Head of caudate nucleus (tissue), 42 donors: ENCODE measurements around the gene CFAP99.

Experiments
- DNase-seq, 42 donors: peaks; one replicate each; pipeline versions ENCODE4 v3.0.0 to v3.0.0-alpha.2; 2020 to 2021; ENCODE audit warnings: mixed read lengths in 7 of 42
- intact Hi-C: fragments of 100-400 bp; cut with DNase I; formaldehyde crosslinking; loops from one replicate; pipeline ENCODE4 v1.15.0; 2022

The CFAP99 gene

GRCh38 chr4:2389691-2390090, 29.1 kb upstream of the CFAP99 start:
- intact Hi-C loops: no loop called here
- no peak for DNase-seq

DNA sequence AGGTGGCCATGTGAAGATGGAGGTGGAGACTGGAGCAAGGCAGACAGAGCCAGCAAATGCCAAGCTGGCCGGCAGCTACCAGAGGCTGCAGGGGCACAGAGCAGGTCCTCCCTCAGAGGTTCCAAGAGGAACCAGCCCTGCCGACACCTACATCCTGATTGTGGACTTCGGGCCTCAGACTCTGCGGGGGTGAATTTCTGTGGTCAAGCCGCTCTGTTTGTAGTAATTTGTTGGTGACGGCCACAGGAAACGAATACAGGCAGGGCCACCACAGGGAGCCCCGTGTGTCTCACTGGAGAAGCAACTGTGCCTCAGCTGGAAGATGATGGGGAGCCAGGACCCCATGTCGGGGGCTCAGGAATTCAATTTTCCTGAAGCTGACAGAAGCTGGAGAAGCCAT, 28.6 kb upstream of the CFAP99 start:
- intact Hi-C loops: no loop called here
- DNase-seq: no peak

GRCh38 chr4:2390784-2391421, 27.9 kb upstream of the CFAP99 start:
- no peak for DNase-seq

GRCh38 chr4:2393353-2394270, 25.1 kb upstream of the CFAP99 start:
- DNase-seq: no peak

More at GRCh38 chr4:2390784-2391421, 27.9 kb upstream of the CFAP99 start:
- intact Hi-C loops: no loop called here

GRCh38 chr4:2394528-2394927, 24.2 kb upstream of the CFAP99 start:
- no peak for DNase-seq

More at GRCh38 chr4:2393353-2394270, 25.1 kb upstream of the CFAP99 start:
- intact Hi-C loops: no loop called here

DNA sequence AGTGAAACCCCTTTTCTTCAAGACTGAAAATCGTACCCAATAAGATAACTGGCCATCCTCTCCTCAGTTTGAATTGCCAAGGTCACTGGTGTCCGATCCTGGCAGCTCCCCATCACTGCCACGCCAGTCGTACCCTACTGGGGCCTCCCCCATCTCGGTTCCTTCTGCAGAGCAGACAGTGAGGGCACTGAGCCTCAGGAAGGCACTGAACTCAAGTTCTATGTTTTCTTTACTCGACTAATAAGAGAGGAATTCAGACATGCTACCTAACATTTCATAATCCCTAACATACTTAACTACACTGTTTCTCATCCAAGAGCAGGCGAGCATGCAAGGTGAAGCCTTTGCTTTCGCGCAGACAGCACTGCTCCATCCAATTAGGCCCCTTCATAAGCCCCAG, 23.7 kb upstream of the CFAP99 start:
- DNase-seq: no peak
- intact Hi-C loops: no loop called here

More at GRCh38 chr4:2394528-2394927, 24.2 kb upstream of the CFAP99 start:
- intact Hi-C loops: no loop called here

DNA sequence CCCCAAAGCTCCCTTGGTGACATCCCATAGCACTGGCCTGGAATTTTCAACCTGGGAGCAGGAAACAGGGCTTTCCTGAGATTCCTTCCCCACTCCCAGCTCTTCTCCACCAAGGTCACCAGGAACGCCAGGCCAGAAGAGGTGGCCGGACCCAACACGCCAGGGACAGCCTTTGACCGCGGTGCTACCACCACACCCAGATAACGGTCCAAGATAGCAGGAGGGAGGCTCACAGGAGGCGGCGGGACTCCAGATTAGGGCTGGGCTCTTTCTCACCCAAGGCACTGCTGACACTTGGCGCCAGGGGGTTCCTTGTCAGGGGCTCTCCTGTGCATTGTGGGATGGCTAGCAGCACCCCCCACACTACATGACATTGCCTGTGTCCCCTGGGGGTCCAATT, 23.2 kb upstream of the CFAP99 start:
- DNase-seq: no peak

DNA sequence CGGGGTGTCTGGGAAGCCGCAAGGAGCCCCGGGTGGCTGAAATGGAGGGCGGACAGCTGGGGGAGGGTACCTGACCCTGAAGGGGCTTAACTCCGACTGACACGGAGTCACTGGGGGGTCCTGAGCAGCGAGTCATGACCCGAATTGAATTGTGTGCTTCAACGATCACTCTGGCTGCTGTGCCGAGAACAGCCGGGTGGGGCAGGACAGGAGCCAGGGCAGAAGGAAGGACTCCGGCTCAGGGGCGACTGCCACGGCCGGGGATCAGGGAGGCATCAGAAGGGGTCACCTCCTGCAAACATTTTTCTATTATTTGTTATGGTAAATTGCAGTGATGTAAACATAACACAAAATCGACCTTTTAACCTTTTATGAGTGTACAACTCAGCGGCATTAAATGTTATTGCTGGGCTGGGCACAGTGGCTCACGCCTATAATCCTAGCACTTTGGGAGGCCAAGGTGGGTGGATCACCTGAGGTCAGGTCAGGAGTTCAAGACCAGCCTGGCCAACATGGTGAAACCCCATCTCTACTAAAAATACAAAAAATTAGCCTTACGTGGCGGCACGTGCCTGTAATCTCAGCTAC, 21.9 kb upstream of the CFAP99 start:
- intact Hi-C loops: no loop called here
- no peak for DNase-seq

More for the DNA sequence above, 23.2 kb upstream of the CFAP99 start:
- intact Hi-C loops: no loop called here

DNA sequence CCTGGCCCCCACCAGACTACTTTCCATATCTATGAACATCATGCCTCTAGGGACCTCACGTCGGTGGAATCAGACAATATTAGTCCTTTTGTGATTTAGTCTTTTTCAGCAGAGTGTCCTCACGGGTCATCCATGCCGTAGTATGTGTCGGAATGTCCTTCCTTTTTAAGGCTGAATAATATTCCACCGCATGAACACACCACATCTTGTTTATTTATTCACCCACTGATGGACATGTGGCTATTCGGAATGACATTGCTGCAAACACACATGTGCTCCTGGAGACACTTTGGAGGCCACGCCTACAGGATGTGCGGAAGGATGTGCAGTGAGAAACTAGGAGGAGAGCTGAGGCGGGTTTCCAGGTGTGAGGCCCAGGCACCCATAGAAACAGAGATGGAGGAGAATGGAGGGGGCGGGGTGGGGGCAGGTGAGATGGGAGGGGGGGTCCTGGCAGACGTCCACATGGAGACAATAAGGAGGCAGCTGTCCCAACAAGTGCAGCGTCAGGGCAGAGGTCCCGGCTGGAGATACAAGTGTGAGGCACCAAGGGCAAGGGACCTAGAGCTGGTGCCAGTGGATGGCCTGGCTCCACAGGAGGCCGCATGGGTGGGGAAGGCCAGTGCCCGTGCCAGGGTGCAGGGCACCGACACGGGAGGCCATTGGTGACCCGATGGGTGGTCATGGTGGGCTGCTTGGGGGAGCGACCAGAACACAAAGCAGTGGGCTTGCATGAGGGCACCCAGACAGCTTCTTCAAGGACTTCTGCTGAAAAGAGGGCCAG, 21.0 kb upstream of the CFAP99 start:
- DNase-seq: no peak
- intact Hi-C loops: no loop called here

DNA sequence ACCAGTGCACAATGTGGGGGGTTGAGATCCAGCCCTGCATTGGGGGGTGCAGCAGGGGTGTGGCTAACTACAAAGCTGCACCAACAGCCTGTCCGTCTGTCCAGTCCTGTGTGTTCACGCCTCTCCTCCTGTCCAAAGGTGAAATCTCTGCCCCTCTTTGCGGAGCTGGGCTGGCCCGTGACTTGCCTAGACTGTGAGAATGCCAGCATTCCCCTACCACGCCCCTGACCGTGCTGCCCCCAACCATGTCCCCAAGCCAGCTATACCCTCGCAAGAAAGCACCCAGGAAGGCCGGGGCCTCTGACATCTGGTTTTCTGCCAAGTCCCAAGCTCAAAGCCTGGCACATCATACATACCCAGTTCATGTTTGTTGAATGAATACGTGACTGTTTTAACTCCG, 19.5 kb upstream of the CFAP99 start:
- intact Hi-C loops: no loop called here
- DNase-seq: no peak

DNA sequence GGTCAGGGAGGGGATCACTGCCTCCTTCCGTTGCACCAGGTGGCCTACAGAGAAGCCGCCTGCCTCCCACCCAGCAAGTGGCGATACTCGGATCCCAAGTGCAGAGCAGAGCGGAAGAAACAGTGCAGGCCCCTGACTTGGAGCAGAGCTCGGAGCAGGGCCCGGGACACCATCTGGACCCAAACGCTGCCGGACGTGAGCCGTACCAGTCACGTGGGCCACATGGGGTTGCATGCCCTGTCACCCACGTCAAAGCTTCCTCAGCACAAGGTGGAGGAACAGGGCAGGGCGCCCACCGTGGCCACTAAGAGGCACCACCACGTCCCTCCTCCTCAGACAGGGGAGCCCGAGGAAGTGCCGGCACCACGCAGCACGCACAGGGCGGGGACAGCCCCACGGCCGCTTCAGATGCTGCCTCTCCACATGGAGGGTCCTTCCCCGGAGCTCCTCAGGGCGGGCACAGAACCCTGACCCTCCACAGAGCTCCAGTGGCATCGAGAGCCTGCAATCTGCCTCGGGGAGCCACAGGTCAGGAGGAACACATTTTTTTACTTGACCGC, 19.0 kb upstream of the CFAP99 start:
- intact Hi-C loops: no loop called here
- no peak for DNase-seq

DNA sequence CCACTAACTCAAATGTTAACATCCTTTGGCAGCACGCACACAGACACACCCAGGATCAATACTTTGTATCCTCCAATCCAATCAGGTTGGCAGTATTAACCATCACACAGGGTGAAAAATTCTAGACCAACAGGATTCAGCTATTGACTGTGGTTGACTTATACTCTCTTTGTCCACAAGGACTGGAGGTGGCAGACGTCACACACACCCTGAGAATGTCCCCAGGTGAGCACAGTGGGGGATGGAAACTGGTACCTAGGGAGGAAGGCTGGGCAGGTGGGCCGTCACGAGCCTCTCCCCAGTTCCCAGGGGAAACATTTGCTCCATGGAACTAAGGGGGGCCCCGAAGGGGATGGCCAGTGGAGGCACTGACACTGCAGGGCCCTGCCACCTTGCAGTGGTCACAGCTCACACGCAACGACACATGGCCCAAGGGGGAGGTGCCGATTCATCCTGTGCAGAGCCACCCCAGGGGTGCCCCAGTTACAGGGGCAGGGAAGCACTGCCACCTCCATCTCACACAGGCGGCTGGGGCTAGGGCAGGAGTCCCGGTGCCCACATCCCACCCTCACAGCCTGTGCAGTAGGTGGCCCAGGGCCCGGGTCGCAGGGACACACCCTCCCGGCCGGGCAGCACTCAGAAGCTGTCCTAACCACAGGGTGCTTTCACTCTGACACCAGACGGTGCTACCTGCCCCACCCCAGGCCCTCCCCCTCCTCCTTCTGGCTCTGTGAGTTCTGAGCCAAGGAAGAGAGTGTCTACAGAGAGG, 17.7 kb upstream of the CFAP99 start:
- no peak for DNase-seq
- intact Hi-C loops: no loop called here

- no peak for DNase-seq
- intact Hi-C loops: no loop called here
Observed at GRCh38 chr4:2401610-2401983, 17.2 kb upstream of the CFAP99 start.

DNA sequence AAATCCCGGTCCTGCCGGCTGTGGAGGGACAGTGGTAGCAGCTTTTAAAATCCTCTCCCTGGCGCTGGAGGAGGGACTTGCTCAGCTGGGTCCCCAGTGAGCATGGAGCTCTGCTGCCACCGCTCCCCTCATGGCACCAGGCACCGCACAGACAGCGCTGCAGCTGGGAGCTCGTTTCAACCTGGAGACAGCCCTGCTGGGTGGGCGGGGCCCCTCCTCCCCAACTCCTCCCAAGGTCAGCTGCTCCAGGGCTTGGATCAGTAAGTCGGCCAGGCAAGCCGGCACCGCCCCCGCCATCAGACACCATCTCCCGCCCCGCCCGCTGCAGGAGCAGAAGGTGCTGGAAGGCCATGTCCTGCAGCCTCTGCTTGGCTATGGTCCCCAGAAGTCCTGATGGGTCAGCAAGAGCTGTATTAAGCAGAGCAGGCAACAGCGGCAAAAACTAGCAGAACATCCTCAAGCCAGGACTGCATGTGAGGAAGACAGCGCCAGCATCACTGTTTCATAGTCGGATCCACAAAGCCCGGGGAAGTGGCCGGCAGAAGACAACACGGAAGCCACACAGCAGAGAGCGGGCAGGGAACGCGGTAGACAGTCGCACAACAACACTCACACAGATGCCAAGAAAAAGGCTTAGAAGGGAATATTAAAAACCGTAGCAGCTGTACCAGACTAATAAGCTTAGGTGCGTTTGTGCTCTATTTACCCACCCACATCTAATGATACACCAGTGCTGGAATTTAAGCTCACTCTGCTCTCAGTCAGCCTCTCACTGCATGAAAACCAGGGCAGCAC, 16.5 kb upstream of the CFAP99 start:
- peak; percentile 62 to 94 (median 80) for DNase-seq
- intact Hi-C loops: no loop called here

- peak in 30 of 42 donors; percentile 26 to 77 (median 56) for DNase-seq
- intact Hi-C loops: no loop called here
Observed at GRCh38 chr4:2402941-2403340, 15.8 kb upstream of the CFAP99 start.

DNA sequence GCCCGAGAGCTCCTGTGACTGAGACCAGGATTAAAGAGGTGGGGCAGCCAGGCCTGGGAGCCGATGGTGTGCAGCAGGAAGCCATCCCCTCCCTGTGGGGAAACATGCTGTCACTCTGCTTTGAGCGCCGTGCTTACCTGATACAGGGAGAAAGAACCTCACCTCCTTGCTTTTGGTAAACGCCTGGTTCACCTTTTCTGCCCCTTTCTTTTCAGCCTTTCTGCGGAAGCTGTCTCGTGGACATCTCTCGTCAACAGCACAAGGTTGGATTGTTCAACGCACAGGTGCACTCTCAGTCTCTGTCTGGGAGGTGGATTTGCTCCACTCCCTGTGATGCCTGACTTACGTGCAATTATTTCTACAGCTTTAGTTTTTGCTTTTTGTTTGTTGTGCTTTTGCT, 12.3 kb upstream of the CFAP99 start:
- intact Hi-C loops: no loop called here
- peak in 2 of 42 donors; percentile 48 to 54 for DNase-seq

DNA sequence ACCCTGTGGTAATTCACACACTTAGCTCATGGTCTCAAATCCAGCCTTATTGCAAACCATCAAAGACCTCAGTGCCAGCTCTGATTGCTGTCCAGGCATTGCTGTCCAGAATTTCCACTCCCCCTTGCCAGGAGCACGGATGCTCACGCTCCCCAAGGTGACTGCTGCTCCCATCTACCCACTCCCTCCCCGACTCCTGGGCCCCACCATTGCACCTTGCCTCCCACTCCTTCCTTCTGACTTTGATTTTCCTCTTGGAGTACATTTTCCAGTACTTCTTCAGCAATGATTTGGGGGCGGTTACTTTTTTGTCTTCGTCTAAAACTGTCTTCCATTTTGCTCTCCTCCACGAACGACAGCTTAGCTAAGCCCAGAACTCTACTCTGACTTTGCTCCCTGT, 11.8 kb upstream of the CFAP99 start:
- peak in 35 of 42 donors; percentile 36 to 85 (median 62) for DNase-seq
- intact Hi-C loops: no loop called here

DNA sequence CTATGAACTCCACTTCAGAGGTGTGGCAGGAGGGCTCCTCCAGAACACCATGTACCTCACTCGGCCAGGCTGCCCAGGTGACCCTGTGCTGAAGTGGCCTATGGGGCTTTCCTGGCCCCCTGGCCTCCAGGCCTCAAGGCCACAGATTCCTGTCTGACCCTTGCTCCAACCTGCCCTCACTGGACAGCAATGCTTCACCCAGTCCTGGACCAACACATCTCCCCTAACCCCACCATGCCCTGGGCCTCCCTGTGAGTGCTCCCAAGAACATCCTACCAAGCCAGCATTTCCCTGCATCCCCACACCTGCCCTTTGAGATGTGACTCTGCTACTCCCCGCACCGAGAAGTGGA, 10.8 kb upstream of the CFAP99 start:
- intact Hi-C loops: no loop called here
- no peak for DNase-seq
